HG03521 (cell line): ENCODE measurements around the gene CYP27C1.

Experiments
- ATAC-seq: cut with Tn5 transposase; IDR thresholded peaks from one replicate; pipeline ENCODE4 v1.9.1; 2021; ENCODE audit warnings: mild to moderate bottlenecking, moderate library complexity; ENCODE audit not compliant: unreplicated experiment

CYP27C1 gene

DNA sequence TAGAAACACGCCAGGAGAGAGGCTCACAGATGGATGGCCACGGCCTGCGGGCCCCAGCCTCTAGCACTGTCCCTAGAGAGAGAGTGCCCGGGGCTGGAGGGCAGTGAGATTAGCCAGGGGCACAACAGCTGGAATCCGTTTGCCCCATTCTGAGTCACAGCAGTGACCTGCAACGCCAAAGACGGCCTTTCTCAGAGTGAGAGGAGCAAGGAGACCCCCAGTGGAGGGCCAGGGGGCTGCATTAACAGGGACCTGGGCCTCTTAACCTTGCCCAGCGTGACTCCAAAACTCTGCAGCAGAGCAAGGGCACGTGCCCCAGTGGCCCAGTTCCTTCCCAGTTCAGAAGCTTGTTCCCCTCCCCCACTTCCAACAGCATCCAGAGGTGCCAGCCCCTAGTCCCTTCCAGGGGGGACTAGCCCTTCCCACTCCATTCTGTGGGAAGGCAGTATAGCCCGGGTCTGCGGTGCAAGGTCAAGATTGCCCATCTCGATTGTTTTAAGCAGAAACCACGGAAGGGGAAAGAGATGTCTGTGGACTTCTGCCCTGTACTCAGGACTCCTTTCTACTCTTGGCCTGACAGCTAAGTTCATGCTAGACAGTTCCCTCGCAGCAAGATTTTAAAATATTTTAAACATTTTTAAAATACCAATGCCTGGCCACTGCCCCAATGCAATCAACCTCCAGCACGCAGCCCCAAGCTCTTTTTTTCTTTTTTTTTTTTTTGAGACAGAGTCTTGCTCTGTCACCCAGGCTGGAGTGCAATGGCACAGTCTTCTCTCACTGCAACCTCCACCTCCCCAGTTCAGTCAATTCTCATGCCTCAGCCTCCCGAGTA is 62.2 kb downstream of the CYP27C1 start:
- no peak for ATAC-seq

DNA sequence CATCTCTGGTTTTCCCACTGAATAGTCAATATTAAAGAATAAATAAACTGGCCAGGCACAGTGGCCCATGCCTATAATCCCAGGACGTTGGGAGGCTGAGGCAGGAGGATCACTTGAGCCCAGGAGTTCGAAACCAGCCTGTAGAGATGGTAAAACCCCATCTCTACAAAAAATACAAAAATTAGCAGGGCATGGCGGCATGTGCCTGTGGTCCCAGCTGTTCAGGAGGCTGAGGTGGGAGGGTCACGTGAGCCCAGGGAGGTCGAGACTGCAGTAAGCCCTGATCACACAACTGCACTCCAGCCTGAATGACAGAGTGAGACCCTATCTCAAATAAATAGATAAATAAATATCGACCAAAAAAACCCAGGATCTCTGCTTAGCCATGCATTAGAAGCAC is 63.0 kb downstream of the CYP27C1 start:
- ATAC-seq = no peak

GRCh38 chr2:127155947-127156346 is 64.2 kb downstream of the CYP27C1 start:
- no peak for ATAC-seq

DNA sequence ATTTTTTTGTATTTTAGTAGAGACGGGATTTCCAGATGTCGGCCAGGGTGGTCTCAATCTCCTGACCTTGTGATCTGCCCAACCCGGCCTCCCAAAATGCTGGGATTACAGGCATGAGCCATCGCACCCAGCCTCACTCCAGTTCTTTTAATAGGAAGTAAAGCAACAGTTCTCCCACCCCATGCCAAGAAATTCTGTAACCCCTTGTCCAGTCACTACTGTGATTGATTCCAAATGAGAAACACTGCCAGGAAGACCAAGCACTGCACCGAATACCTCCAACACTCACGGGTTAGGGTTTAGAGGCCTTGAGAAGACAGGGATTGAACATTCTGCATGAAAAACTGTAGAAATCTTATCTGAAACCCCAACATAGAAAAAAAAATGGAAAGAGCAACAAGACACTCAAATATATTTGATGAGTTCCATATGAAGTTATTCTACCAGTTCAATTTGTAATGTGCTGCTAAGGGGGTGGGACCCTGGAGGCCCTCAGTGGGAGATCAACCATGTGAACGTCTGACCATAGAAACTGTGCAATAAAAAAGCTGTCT is 65.0 kb downstream of the CYP27C1 start:
- ATAC-seq = no peak

GRCh38 chr2:127154396-127154795 is 65.7 kb downstream of the CYP27C1 start:
- ATAC-seq = no peak

GRCh38 chr2:127153691-127154158 is 66.4 kb downstream of the CYP27C1 start:
- ATAC-seq = no peak

- no peak for ATAC-seq
These were observed 69.1 kb downstream of the CYP27C1 start for GRCh38 chr2:127150996-127151395.

DNA sequence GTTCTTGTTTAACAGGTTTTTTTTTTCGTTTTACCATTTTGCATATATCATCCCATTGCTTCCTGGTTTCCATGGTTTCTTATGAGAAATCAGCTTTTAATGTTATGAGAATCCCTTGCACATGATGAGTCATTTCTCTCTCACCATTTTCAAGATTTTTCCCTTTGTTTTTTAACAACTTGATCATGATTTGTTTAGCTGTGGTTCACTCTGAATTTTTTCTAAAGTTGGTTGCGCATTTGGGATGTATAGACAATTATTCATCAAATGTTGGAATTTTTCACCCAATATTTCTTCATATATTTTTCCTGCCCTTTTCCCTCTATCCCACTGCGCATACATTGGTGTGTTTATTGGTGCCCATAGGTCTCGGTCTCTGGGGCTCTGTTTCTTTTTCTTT is 70.7 kb downstream of the CYP27C1 start:
- no peak for ATAC-seq

GRCh38 chr2:127146820-127147502 is 73.1 kb downstream of the CYP27C1 start:
- no peak for ATAC-seq

DNA sequence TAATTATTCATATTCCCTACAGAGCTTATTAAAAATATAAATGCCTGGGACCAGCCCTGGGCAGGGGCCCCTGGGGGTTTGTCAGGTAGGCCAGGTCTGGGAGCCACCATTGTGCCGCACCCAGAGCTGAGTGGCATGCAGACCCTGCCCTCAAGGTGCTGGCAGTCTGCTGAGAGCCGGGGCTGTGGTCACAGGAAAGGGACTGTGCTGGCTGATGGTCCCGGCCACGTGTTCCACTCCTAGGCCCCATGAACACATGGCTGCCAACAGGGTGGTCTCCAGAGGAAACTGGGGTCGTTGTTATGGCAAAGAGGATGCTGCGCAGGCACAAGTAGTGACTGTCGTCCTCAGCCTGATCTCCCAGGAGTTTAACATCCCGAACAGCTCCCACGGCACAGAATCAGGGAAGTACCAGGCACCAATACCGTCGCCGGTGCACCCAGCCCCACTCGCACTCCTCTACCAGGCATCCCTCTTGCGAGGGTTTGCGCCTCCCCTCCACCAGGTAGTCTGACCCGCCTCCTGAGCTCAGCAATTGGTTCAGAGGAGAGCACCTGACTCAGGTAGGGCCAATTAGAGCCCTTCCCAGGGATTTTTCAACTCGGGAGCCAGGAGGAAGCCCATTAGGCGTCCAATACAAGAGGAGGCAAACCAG is 73.9 kb downstream of the CYP27C1 start:
- no peak for ATAC-seq

DNA sequence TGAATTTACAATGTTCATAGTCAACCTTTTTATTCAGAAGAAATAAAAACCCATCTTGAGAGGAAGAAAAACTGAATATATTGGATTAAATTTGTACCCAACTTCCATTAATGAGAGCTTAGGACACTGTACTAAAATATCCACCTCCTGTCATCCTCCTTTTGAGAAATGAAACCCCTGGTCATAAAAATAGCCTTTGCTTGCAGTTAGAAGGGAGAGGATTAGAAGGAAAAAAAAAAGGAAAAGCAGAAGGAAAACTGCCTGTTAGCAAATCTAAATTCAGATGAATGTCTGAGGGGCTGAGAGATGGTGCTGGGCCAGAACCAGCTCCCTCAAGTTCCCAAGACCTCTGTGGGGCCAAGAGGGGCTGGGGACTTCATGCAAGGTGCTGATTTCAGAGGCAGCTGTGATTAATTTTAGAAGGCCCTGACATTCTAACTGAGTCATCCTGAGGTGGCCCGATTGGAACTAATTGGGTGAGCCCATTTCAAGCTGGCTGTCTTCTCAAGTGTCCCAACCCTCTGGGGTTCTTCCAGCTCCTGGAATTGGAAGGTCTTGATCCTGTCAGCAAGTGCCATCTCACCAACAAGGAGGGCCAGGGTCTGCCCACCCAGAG is 74.7 kb downstream of the CYP27C1 start:
- ATAC-seq = no peak

GRCh38 chr2:127143841-127144782 is 76.0 kb downstream of the CYP27C1 start:
- ATAC-seq = no peak

- no peak for ATAC-seq
These were observed 77.2 kb downstream of the CYP27C1 start for GRCh38 chr2:127142663-127143630.

DNA sequence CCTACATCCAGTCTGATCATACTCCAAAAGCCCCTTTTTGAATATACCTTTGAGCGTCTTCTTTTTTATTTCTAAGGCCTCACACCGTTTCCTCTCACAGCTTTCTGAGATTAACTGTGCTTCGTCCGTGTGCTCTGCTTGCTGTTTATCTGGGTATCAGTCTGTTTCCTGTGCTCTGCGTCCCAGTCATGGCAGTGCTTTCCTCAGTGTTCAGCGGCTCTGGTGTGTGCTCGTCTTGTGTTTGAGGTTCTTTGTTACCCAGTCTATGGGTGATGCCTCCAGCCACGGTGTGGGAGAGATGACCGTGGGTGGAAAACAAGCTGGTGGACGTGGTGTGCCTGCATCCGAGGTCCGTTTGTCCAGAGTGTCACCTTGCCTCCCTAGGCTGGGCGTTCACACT is 79.6 kb downstream of the CYP27C1 start:
- ATAC-seq = no peak

GRCh38 chr2:127139766-127140165 is 80.3 kb downstream of the CYP27C1 start:
- no peak for ATAC-seq

DNA sequence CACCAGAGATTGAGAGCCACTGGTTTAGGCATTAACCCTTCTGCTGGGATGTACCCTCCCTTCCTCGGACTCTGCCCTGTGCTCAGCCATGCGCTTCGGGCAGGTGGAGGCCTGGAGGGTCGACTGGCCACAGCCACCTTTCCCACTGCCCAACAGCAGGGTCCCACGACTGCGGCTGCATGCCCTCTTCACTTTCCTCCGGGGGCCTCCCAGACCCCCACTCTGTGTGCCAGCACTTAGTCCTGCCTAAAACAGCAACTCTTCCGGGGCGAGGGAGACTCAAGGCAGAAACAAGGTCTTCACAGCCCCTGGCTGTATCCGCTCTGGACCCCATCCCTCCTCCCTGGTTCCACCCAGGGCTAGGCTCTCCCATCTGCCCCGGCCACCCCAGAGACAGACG is 81.8 kb downstream of the CYP27C1 start:
- ATAC-seq = no peak

DNA sequence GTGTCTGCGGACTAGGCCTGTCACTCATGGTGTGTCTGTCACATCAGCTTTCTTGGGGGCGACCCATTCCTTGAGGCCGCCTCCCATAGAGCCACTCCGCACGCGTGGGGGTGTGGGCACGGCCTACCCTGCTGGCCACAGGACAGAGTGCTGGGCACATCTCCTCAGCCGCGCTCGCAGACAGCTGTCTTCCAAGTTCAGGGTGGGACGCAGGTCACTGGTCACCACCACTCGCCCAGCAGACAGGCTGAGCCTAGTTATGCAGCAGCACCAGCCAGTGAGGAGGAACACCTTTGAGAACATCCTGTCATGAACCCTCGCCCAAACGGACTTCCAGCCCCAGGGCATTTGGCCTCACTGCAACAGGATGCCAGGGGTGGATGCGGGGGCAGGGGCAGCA is 82.4 kb downstream of the CYP27C1 start:
- no peak for ATAC-seq

DNA sequence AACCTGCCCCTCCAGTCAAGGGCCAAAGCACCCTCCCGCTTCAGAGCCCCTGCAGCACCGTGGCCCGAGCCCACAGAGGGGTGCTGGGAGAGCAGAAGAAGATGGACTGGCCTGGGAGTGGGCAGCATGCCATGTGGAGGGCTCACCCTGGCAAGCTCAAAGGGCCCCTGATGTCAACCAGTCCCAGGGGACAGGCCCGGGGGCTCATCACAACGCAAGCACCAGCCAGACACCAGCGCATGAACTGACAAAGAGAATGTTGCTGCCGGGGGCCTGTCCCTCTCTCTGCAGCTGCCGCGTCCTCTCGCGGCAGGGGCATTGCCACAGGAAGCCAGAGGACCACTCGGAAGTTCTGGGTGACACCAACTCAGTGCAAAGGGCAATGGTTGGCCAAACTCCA is 82.9 kb downstream of the CYP27C1 start:
- no peak for ATAC-seq
